Occipital lobe (tissue), 2 donors: ENCODE data around the gene PBRM1. TPM values are rescaled to one million over a fixed set of nuclear protein-coding genes. Genes with fewer than 3 reads are reported as not detected.

ENCODE experiments used
- DNase-seq: peaks from one replicate; lab custom pipeline; 2025; lab: John Stamatoyannopoulos, UW
- total RNA-seq: library from RNA; depleted of rRNA; stranded (reverse); fragments of >200 nt; gene quantifications from one replicate; pipeline ENCODE4 v1.2.3, GENCODE V29; 2014

Gene PBRM1
- total RNA-seq, 1 donor from 2014 or later: 203 TPM

DNA sequence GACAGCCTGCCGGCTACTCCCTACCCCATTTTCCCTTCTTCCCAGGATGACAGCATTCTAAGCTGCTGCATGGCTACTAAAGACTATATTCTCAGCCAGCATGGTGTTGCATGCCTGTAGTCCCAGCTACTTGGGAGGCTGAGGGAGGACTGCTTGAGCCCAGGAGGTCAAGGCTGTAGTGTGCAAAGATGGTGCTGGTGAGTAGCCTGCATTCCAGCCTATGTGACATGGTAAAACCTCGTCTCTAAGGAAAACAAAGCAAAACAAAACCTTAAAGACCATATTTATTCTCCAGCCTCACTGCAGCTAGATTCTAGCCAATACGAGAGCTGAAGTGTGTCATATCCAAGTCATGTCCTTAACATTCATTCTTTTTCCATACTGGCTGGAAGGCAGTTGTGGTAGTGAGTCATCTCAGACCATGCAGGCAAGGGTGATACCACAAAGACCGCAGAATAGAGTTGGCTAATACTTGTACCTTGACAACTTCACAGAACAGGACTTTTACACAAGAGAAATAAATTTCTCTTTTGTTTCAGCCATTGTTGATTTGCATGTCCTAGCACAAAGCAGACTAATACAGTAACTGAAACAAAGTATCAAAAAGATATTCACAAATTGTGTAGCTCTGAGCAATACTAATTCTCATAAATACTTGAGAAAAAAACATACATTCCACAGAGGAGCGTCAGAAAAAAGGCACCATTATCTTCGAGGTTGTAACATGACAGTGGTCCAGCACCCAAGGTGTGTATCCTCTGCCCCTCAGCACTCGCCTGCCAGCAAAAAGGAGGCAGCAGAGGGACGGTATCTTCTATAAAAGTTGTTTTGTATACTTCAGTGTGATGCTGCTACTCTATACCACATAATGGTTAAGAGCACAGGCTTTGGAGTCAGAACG, 14.8 kb downstream of the PBRM1 start:
- DNase-seq: no peak

DNA sequence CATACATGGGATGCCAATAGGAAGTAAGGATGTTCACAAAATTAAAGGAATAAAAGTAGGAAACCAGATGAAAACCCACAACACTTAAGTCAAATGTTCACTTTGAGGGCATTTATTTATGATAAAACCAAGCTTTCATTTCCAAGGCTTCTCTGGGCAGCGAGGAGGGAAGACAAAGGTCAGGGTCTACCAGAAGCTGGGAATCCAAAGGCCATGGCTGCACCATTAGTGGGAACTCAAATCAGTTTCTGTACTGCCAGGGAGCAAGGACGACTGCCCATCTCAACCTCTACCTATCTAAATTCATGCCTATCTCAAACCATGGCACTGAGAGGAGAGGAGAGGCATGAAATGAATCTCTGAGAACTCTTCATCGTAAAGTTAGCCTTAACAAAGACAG, 22.6 kb downstream of the PBRM1 start:
- DNase-seq: no peak

GRCh38 chr3:52660046-52660445, 25.7 kb downstream of the PBRM1 start:
- no peak for DNase-seq

GRCh38 chr3:52655895-52656294, 29.8 kb downstream of the PBRM1 start:
- no peak for DNase-seq

GRCh38 chr3:52651592-52651991, 34.1 kb downstream of the PBRM1 start:
- no peak for DNase-seq

DNA sequence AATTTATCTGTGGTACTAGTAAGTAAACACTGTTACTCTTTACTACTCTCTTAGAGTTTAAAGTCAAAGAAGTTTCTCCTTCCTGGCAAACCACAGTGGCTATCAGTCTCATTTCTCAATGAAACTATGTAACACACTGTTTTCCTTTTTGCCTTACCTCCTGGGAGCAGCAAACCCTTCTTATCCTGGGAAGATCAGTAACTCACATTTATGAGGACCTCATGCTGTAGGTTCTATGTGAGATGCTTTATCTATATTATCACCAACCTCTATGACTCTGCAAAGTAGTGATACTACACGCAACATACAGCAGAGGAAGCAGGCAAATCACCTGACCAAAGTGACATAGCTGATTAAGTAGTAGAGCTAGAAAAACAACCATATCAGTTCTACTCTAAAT, 35.3 kb downstream of the PBRM1 start:
- DNase-seq: no peak

DNA sequence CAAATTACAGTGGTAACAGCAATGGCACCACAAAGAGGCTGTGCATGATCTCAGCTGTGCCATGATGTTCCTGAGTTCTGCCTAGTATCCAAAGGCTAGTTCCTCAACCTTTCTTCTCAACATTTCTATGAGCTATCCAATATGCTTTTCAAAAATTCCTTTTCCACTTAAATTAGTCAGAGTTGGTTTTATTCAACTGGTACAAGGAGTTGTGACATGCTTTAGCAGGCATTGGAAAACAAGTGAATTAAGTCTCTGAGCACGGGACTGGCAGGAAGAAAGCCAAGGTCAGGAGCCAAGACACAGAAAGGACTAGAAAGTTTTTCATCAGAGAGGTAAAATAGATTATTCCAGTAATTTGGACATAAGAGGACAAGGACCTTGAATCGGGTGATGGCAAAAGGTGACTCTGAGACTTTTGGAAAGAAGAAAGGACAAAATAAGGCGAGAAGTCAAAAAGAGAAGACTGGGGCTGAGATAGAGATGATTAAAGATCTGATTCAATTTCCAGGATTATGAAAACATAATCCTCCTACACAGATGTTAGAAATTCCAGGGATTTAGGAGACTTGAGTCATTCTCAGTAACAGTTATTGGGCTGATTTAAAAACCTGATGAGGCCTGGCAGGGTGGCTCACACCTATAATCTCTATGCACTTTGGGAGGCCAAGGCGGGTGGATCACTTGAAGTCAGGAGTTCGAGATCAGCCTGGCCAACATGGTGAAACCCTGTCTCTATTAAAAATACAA, 36.1 kb downstream of the PBRM1 start:
- no peak for DNase-seq

DNA sequence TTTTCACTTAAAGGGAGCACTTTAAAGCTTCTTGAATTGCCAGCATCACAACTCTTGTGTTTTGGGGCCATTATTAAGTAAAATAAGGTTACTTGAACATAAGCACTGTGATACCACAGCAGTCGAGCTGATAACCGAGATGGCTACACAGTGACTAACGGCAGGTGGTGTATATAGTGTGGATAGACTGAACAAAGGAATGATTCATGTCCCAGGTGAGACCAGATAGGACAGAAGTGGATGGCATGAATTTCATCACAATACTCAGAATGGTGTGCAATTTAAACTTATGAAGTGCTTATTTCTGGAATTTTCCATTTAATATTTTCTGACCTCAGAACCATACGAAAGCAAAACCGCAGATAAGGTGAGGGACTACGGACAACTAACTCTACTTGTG, 40.2 kb downstream of the PBRM1 start:
- DNase-seq: no peak

DNA sequence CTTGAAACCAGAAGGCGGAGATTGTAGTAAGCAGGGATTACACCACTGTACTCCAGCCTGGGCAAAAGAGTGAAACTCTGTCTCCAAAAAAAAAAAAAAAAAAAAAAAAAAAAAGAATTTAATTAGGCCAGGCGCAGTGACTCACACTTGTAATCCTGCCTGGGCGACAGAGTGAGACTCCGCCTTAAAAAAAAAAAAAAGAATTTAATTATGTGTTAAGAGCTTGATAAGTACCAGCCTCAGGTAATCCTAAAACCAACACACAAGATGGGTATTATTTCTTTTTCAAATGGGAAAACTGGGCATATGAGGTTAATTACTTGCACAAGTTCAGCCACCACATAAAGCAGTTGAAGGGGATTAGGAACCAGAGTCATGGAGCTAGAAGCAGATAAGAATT, 49.0 kb downstream of the PBRM1 start:
- DNase-seq: no peak

DNA sequence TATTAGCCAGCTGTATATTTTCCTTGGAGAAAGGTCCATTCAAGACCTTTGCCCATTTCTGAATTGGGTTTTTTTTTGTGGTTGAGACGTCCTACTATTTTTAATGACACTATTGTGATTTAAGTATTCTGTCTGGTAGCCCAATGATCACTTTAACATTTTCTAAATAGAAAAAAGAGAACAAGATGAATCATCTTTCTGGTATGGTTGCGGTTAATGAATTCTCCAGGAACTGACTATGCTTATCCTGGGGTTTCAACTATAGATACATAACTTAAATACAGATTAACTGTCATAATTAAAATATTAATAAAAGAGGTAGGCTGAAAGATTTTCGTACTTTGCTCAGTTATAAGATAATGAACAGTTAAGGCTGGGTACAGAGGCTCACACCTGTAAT, 51.9 kb downstream of the PBRM1 start:
- DNase-seq: no peak

DNA sequence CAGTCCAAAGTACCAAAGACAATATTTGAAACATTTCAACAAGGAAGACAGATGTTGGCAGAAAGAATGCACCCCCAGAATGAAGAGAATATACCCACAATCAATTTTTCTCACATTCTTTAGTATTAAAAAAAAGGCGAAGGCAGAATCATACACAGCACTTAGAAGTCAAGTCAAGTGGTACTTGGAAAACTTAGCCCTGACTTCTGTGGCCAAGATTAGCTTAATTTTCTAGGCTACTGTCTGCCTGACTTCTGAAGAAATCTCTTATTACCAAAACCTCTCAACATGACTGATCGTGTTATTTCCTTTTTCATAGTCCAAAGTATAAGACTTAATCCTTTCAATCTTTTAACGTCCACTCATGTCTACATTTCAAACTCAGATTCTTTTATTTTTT, 60.7 kb downstream of the PBRM1 start:
- DNase-seq: no peak

DNA sequence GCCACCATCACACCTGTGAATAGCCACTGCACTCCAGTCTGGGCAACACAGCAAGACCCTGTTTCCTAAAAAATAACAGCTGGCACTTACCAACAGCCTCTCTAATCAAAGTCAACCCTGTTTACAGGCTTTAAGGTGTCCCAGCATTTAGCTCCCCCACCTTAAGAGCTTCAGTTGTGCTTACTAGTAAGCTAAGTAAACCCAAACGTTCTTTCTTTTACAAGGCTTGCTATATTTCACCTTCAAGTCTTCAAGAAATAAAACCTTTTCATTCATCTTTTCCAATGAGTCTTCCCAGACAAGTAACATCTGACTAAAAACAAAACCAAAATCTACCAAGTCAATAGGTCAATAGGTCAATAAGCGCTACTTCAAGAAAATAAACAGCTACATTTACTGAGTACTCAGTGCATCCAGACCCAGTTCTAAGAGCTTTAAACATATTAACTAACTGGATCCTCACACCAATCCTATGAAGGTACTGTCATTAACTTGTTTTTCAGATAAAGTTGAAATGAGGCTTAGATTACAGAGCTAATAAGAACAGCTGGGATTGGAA, 62.4 kb downstream of the PBRM1 start:
- no peak for DNase-seq

- DNase-seq: no peak
Measured at GRCh38 chr3:52620580-52620979, 65.1 kb downstream of the PBRM1 start.

GRCh38 chr3:52615166-52615565, 70.5 kb downstream of the PBRM1 start:
- DNase-seq: no peak

GRCh38 chr3:52614689-52615088, 71.0 kb downstream of the PBRM1 start:
- no peak for DNase-seq

- DNase-seq: no peak
Measured at GRCh38 chr3:52609316-52609815, 76.3 kb downstream of the PBRM1 start.

DNA sequence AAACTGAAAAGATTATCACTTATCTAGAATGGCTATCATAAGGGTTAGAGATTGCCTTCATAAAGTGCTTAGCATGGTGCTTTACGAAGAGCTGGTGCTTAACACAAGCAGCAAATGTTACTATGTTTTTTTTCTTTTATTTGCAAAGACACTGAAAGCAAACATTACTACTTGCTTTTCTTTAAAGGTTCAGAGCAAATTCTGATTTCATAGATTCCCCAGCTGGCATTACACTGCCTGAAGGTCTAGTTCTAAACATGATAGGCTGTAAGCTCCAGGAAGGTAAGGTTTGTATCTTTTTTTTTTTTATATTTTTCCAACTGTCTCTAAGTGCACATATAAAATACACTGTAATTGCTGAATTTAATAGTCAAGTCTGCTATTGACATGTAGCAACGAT, 77.4 kb downstream of the PBRM1 start:
- no peak for DNase-seq

DNA sequence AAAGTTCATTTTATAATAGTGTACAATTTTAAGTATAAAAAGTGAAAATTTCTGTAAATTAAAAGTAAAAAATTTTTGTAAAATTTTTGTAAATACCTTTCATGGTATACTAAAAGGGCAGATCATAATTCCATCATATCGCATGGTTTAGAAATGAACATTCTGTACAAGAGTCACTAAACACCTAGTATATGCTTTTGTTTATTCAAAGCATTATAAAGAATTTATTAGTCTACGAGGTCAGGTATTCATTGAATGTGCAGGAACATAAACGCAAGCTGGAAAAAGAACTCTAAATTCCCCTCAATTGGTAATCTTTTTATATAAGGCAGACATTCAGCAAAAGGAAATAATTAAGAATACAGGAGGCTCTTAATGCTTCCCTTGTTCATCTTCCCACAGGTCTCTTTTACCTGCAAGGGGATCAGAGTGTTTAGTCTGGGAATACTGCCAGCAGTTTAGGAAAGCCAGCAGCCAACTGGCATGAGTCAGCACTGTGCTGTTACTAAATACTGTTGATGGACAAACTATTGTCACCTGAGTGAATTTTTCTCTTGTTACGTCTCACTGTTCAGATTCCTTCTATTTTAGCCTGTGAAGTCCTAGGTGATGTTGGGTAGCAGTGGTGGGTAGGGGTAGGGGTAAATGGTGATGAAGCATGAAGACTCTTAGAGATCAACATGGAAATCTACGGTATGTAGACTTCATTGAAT, 79.2 kb downstream of the PBRM1 start:
- no peak for DNase-seq

GRCh38 chr3:52600258-52600657, 85.5 kb downstream of the PBRM1 start:
- DNase-seq: no peak

DNA sequence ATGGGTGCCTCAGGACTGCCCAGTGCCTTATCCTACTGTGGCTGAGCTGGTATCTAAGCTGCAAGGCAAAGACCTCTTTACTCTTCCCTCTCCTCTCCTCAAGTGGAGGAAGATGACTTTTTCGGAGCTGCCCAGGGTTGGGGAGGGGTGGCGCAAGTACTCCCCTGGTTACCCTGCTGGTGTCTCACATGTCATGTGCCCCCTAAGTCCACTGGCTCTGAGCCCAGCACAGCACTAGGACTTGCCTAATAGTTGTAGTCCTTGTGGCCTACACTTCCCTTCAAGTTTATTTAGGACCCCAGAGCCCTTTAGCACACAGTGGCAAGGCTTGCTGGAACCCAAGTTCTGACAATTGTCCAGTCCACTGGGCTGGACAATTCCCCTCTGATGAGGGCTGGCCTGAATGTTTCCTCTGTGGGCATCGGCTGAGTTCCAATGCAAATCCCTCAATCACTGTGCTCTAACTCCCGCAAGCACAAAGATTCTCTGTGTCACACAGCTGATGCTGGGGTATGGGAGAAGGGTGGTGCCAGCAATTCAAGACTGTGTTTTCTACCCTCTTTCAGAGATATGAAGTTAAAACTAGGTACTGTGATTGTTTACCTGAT, 89.0 kb downstream of the PBRM1 start:
- peak; percentile 76 for DNase-seq

- DNase-seq: no peak
Measured at GRCh38 chr3:52593103-52593502, 92.6 kb downstream of the PBRM1 start.
